ENCODE data around the gene ADPGK. TPM values are rescaled to one million over a fixed set of nuclear protein-coding genes. Genes with fewer than 3 reads are reported as not detected.

Gene ADPGK
- total RNA-seq, 1 experiment from 2014 or later: 82.7 TPM

- H3K4me3 Mint-ChIP-seq (ENCODE audit: low read depth, unreplicated experiment): no peak overlapping the region
- peaks cover 11% of the 10 kb centered on the region for H3K36me3 Mint-ChIP-seq (ENCODE audit: insufficient read depth, unreplicated experiment)
- TF ChIP-seq, protein P1, sequence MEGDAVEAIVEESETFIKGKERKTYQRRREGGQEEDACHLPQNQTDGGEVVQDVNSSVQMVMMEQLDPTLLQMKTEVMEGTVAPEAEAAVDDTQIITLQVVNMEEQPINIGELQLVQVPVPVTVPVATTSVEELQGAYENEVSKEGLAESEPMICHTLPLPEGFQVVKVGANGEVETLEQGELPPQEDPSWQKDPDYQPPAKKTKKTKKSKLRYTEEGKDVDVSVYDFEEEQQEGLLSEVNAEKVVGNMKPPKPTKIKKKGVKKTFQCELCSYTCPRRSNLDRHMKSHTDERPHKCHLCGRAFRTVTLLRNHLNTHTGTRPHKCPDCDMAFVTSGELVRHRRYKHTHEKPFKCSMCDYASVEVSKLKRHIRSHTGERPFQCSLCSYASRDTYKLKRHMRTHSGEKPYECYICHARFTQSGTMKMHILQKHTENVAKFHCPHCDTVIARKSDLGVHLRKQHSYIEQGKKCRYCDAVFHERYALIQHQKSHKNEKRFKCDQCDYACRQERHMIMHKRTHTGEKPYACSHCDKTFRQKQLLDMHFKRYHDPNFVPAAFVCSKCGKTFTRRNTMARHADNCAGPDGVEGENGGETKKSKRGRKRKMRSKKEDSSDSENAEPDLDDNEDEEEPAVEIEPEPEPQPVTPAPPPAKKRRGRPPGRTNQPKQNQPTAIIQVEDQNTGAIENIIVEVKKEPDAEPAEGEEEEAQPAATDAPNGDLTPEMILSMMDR (IDR thresholded peaks at IDR 0.05; ENCODE audit: unreplicated experiment): no peak
- CTCF ChIA-PET: interaction anchor here (0.7 kb wide), 1 partner anchor 18 kb away, joined by 3 read pairs; no protein-coding TSS in a partner anchor
- peaks cover 12% of the 10 kb centered on the region for H3K4me1 Mint-ChIP-seq (ENCODE audit: low read depth, unreplicated experiment)
- no peak for DNase-seq
- intact Hi-C loops (cut with micrococcal nuclease; ENCODE audit: unreplicated experiment): no loop called here
- H3K27me3 Mint-ChIP-seq (ENCODE audit: unreplicated experiment): peaks cover 34% of the 10 kb centered on the region
- no TSS peak for BruUV-seq (replicated peaks)
- H3K27ac Mint-ChIP-seq (ENCODE audit: unreplicated experiment): no peak overlapping the region
- H3K9me3 Mint-ChIP-seq (ENCODE audit: low read depth, unreplicated experiment): no peaks in the 10 kb centered on the region
Observed at GRCh38 chr15:72800833-72801481, 17.4 kb upstream of the ADPGK start.

DNA sequence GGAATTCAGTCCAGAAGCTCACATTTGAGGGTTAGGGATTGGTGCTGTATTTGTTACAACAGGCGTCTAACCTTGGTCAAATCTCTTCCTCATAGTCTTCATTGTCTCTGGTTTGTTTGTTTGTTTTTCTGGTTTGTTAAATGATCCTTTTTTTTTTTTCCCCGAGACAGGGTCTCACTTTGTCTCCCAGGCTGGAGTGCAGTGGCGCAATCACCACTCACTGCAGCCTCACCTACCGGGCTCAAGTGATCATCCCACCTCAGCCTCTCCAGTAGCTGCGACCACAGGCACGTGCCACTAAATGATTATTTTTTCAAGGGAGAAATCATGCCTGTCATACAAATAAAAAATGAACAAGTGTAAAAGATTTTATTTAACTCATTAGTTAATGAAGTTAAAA is 14.3 kb upstream of the ADPGK start:
- no peak for DNase-seq
- H3K4me3 Mint-ChIP-seq (ENCODE audit: low read depth, unreplicated experiment): peak overlapping the region; percentile 70
- H3K36me3 Mint-ChIP-seq (ENCODE audit: insufficient read depth, unreplicated experiment): peaks cover 11% of the 10 kb centered on the region
- peaks cover 12% of the 10 kb centered on the region for H3K4me1 Mint-ChIP-seq (ENCODE audit: low read depth, unreplicated experiment)
- peaks cover 50% of the 10 kb centered on the region for H3K27me3 Mint-ChIP-seq (ENCODE audit: unreplicated experiment)
- no peaks in the 10 kb centered on the region for H3K9me3 Mint-ChIP-seq (ENCODE audit: low read depth, unreplicated experiment)
- TF ChIP-seq, protein P1 (IDR thresholded peaks at IDR 0.05; ENCODE audit: unreplicated experiment): no peak
- intact Hi-C loops (cut with micrococcal nuclease; ENCODE audit: unreplicated experiment): loop anchor here (1.0 to 2.0 kb wide), 2 partner anchors 283 to 447 kb away; no protein-coding TSS in a partner anchor
- BruUV-seq (replicated peaks): no TSS peak
- CTCF ChIA-PET: interaction anchor here (1.1 to 1.3 kb wide), 2 partner anchors 284 to 446 kb away, joined by 3 to 7 read pairs; no protein-coding TSS in a partner anchor
- no peak overlapping the region for H3K27ac Mint-ChIP-seq (ENCODE audit: unreplicated experiment)

- Mint-ChIP-seq H3K27me3 (ENCODE audit: unreplicated experiment) (peaks cover 50% of the 10 kb centered on the region), H3K36me3 (ENCODE audit: insufficient read depth, unreplicated experiment) (peaks cover 11% of the 10 kb centered on the region), H3K9me3 (ENCODE audit: low read depth, unreplicated experiment) (no peaks in the 10 kb centered on the region), H3K27ac (ENCODE audit: unreplicated experiment) (no peak overlapping the region), H3K4me1 (ENCODE audit: low read depth, unreplicated experiment) (peaks cover 12% of the 10 kb centered on the region), H3K4me3 (ENCODE audit: low read depth, unreplicated experiment) (peak overlapping the region; percentile 70)
- CTCF ChIA-PET: interaction anchor here (1.1 to 1.3 kb wide), 2 partner anchors 284 to 447 kb away, joined by 3 to 7 read pairs; no protein-coding TSS in a partner anchor
- TF ChIP-seq, protein P1 (IDR thresholded peaks at IDR 0.05; ENCODE audit: unreplicated experiment): no peak
- no TSS peak for BruUV-seq (replicated peaks)
- no peak for DNase-seq
- intact Hi-C loops (cut with micrococcal nuclease; ENCODE audit: unreplicated experiment): loop anchor here (1.0 to 2.0 kb wide), 2 partner anchors 284 to 447 kb away; no protein-coding TSS in a partner anchor
Observed at GRCh38 chr15:72797338-72797689, 13.8 kb upstream of the ADPGK start.

- TF ChIP-seq, protein P1 (IDR thresholded peaks at IDR 0.05; ENCODE audit: unreplicated experiment): peak; percentile 72
- peaks cover 11% of the 10 kb centered on the region for H3K36me3 Mint-ChIP-seq (ENCODE audit: insufficient read depth, unreplicated experiment)
- CTCF ChIA-PET: interaction anchor here (1.1 to 1.5 kb wide), 3 partner anchors 282 to 448 kb away, joined by 3 to 7 read pairs (median 6); no protein-coding TSS in a partner anchor
- H3K4me1 Mint-ChIP-seq (ENCODE audit: low read depth, unreplicated experiment): peaks cover 12% of the 10 kb centered on the region
- H3K27me3 Mint-ChIP-seq (ENCODE audit: unreplicated experiment): peaks cover 50% of the 10 kb centered on the region
- peak overlapping the region; percentile 10 for H3K27ac Mint-ChIP-seq (ENCODE audit: unreplicated experiment)
- no TSS peak for BruUV-seq (replicated peaks)
- peak overlapping the region; percentile 70 for H3K4me3 Mint-ChIP-seq (ENCODE audit: low read depth, unreplicated experiment)
- no peaks in the 10 kb centered on the region for H3K9me3 Mint-ChIP-seq (ENCODE audit: low read depth, unreplicated experiment)
- DNase-seq: peak; percentile 55
- intact Hi-C loops (cut with micrococcal nuclease; ENCODE audit: unreplicated experiment): loop anchor here (1.0 to 2.0 kb wide), 2 partner anchors 285 to 448 kb away; no protein-coding TSS in a partner anchor
Observed at GRCh38 chr15:72796515-72797337, 13.2 kb upstream of the ADPGK start.
